ENCODE results near the gene CDH16.
"Not testable (repeated sequence)": the region's sequence is repeated elsewhere in the genome, so short reads cannot be mapped to it uniquely, and the experiment has no call there.

CDH16 gene

GRCh38 chr16:66899310-66899944, 19.3 kb downstream of the CDH16 start:
- DNase-seq (ENCODE audit: low spot score): no peak
- in situ Hi-C loops (cut with MboI; ENCODE audit: low sequenced_read_pairs, unreplicated experiment): no loop called here
- TF ChIP-seq CTCF (IDR thresholded peaks at IDR 0.05; ENCODE audit: borderline replicate concordance, control extremely low read depth, extremely low read depth, insufficient read depth, missing control alignments): no peak

- in situ Hi-C loops (cut with MboI; ENCODE audit: low sequenced_read_pairs, unreplicated experiment): no loop called here
- TF ChIP-seq CTCF (IDR thresholded peaks at IDR 0.05; ENCODE audit: borderline replicate concordance, control extremely low read depth, extremely low read depth, insufficient read depth, missing control alignments): no peak
- DNase-seq (ENCODE audit: low spot score): no peak
Measured at GRCh38 chr16:66898933-66899309, 19.8 kb downstream of the CDH16 start.

GRCh38 chr16:66898207-66898606, 20.5 kb downstream of the CDH16 start:
- DNase-seq (ENCODE audit: low spot score): no peak
- in situ Hi-C loops (cut with MboI; ENCODE audit: low sequenced_read_pairs, unreplicated experiment): no loop called here
- no peak for TF ChIP-seq CTCF (IDR thresholded peaks at IDR 0.05; ENCODE audit: borderline replicate concordance, control extremely low read depth, extremely low read depth, insufficient read depth, missing control alignments)

GRCh38 chr16:66896682-66897081, 22.0 kb downstream of the CDH16 start:
- in situ Hi-C loops (cut with MboI; ENCODE audit: low sequenced_read_pairs, unreplicated experiment); DNase-seq (ENCODE audit: low spot score): not testable (repeated sequence)

GRCh38 chr16:66895999-66896398, 22.7 kb downstream of the CDH16 start:
- in situ Hi-C loops (cut with MboI; ENCODE audit: low sequenced_read_pairs, unreplicated experiment): no loop called here
- no peak for TF ChIP-seq CTCF (IDR thresholded peaks at IDR 0.05; ENCODE audit: borderline replicate concordance, control extremely low read depth, extremely low read depth, insufficient read depth, missing control alignments)
- DNase-seq (ENCODE audit: low spot score): no peak

- TF ChIP-seq CTCF (IDR thresholded peaks at IDR 0.05; ENCODE audit: borderline replicate concordance, control extremely low read depth, extremely low read depth, insufficient read depth, missing control alignments): no peak
- no peak for DNase-seq (ENCODE audit: low spot score)
- in situ Hi-C loops (cut with MboI; ENCODE audit: low sequenced_read_pairs, unreplicated experiment): no loop called here
Measured at GRCh38 chr16:66895689-66895979, 23.1 kb downstream of the CDH16 start.

GRCh38 chr16:66894948-66895688, 23.6 kb downstream of the CDH16 start:
- in situ Hi-C loops (cut with MboI; ENCODE audit: low sequenced_read_pairs, unreplicated experiment): no loop called here
- TF ChIP-seq CTCF (IDR thresholded peaks at IDR 0.05; ENCODE audit: borderline replicate concordance, control extremely low read depth, extremely low read depth, insufficient read depth, missing control alignments): peak; percentile 83
- DNase-seq (ENCODE audit: low spot score): peak; percentile 83

All from GM13976 (cell line).